Trophoblast cell (in vitro differentiated cells and primary cell): ENCODE results near the gene LDLRAD4.

Source experiments
- DNase-seq, 2 donors: peaks; one replicate each; pipeline ENCODE4 v3.0.0-alpha.2; 2016
- H2AFZ ChIP-seq: 2 replicates; pipeline ENCODE4 v1.6.1; 2013; ENCODE audit warnings: low read length, moderate library complexity, mild to moderate bottlenecking; ENCODE audit not compliant: insufficient read depth, poor library complexity
- H2AK5ac ChIP-seq: 2 replicates; pipeline ENCODE4 v1.6.1; 2013; ENCODE audit warnings: mild to moderate bottlenecking, low read length
- H2BK120ac ChIP-seq: 2 replicates; pipeline ENCODE4 v1.6.1; 2013; ENCODE audit warnings: low read length, mild to moderate bottlenecking, moderate library complexity; ENCODE audit not compliant: insufficient read depth, poor library complexity
- H2BK12ac ChIP-seq: 2 replicates; pipeline ENCODE4 v1.6.1; 2013; ENCODE audit warnings: mild to moderate bottlenecking, low read length, moderate library complexity
- H2BK5ac ChIP-seq: 2 replicates; pipeline ENCODE4 v1.6.1; 2013; ENCODE audit warnings: low read length, low read depth, moderate library complexity, mild to moderate bottlenecking; ENCODE audit not compliant: poor library complexity
- H3K14ac ChIP-seq: 2 replicates; pipeline ENCODE4 v1.6.1; 2013; ENCODE audit warnings: mild to moderate bottlenecking, low read length
- H3K18ac ChIP-seq: 2 replicates; pipeline ENCODE4 v1.6.1; 2013; ENCODE audit warnings: mild to moderate bottlenecking, low read length
- H3K23ac ChIP-seq: 2 replicates; pipeline ENCODE4 v1.6.1; 2013; ENCODE audit warnings: low read length
- H3K27ac ChIP-seq: 2 replicates; pipeline ENCODE4 v1.5.1; 2013; ENCODE audit warnings: low read depth, mild to moderate bottlenecking, inconsistent platforms, low read length, moderate library complexity
- H3K27me3 ChIP-seq: 2 replicates; pipeline ENCODE4 v1.6.1; 2013; ENCODE audit warnings: inconsistent platforms, mild to moderate bottlenecking, low read length, moderate library complexity; ENCODE audit not compliant: insufficient read depth
- H3K36me3 ChIP-seq, 2 experiments: 1 replicate in 1 of 2; 2 replicates in 1 of 2; pipeline ENCODE4 v1.6.1; 2013; ENCODE audit warnings: low read length in 2 of 2, mild to moderate bottlenecking in 2 of 2, moderate library complexity in 1 of 2; ENCODE audit not compliant: insufficient read depth in 2 of 2, control insufficient read depth in 1 of 2
- H3K4ac ChIP-seq: 2 replicates; pipeline ENCODE4 v1.6.1; 2013; ENCODE audit warnings: low read depth, mild to moderate bottlenecking, low read length, moderate library complexity
- H3K4me1 ChIP-seq, 2 experiments: 1 replicate in 1 of 2; 2 replicates in 1 of 2; pipeline ENCODE4 v1.6.1; 2013; ENCODE audit warnings: low read length in 2 of 2, mild to moderate bottlenecking in 2 of 2, moderate library complexity in 1 of 2; ENCODE audit not compliant: insufficient read depth in 2 of 2, control insufficient read depth in 1 of 2
- H3K4me2 ChIP-seq: 2 replicates; pipeline ENCODE4 v1.6.1; 2013; ENCODE audit warnings: inconsistent platforms, mild to moderate bottlenecking, low read length, moderate library complexity
- H3K4me3 ChIP-seq: 2 replicates; pipeline ENCODE4 v1.5.1; 2013; ENCODE audit warnings: mild to moderate bottlenecking, low read depth, low read length, inconsistent platforms
- H3K79me1 ChIP-seq: one replicate; pipeline ENCODE4 v1.6.1; 2013; ENCODE audit warnings: low read length
- H3K79me2 ChIP-seq: 2 replicates; pipeline ENCODE4 v1.6.1; 2013; ENCODE audit warnings: low read length, mild to moderate bottlenecking; ENCODE audit not compliant: control insufficient read depth, insufficient read depth, poor library complexity
- H3K9ac ChIP-seq: 2 replicates; pipeline ENCODE4 v1.6.1; 2013; ENCODE audit warnings: mild to moderate bottlenecking, low read length
- H3K9me3 ChIP-seq: 2 replicates; pipeline ENCODE4 v1.6.1; 2013; ENCODE audit warnings: low read depth, mild to moderate bottlenecking, control low read depth, inconsistent platforms, low read length; ENCODE audit not compliant: insufficient read depth
- H4K12ac ChIP-seq: 2 replicates; pipeline ENCODE4 v1.6.1; 2013; ENCODE audit warnings: low read depth, mild to moderate bottlenecking, low read length, moderate library complexity
- H4K8ac ChIP-seq: 2 replicates; pipeline ENCODE4 v1.6.1; 2013; ENCODE audit warnings: low read depth, mild to moderate bottlenecking, low read length, moderate library complexity
- H4K91ac ChIP-seq: one replicate; pipeline ENCODE4 v1.6.1; 2013; ENCODE audit warnings: low read depth, mild to moderate bottlenecking, low read length, moderate library complexity
- WGBS: extraction: QIAGEN DNeasy Blood & Tissue Kit; methylation state at CpG from one replicate; pipeline ENCODE4 v1.1.7; 2013; ENCODE audit warnings: missing lambda C conversion rate; ENCODE audit not compliant: insufficient read length, insufficient coverage; ENCODE audit errors: extremely low coverage; 5-methylcytosine and 5-hydroxymethylcytosine counted together

Gene LDLRAD4

DNA sequence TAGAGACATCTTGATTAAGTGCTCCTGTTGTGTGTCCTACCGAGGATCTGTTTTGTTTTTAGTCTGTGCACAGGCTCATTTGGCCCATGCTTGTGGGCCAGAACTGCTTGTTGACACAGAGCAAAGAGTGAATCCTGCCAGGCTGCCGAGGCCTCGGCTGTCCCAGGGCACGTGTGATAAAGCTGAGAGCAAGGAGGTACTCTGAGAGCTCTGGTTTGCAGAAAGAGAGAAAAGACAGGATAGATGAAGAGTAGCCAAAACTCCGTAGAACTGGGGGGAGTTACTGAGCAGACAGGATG is 332.7 kb downstream of the LDLRAD4 start:
- Histone ChIP-seq H4K12ac (no peak overlapping the region), H2BK5ac (no peak overlapping the region), H3K9ac (no peak overlapping the region), H2AFZ (no peak overlapping the region), H2AK5ac (no peak overlapping the region), H3K4ac (no peak overlapping the region), H2BK120ac (no peak overlapping the region), H4K8ac (no peak overlapping the region), H3K23ac (no peak overlapping the region), H3K14ac (no peak overlapping the region), H3K18ac (no peak overlapping the region), H3K79me2 (no peaks in the 10 kb centered on the region), H3K36me3 (no peaks in the 10 kb centered on the region), H3K4me3 (no peak overlapping the region), H3K4me1 (no peaks in the 10 kb centered on the region), H3K4me2 (no peak overlapping the region), H3K27ac (no peak overlapping the region), H3K9me3 (peaks cover 7% of the 10 kb centered on the region), H2BK12ac (no peak overlapping the region), H4K91ac (no peak overlapping the region), H3K27me3 (no peaks in the 10 kb centered on the region), H3K79me1 (no peaks in the 10 kb centered on the region)
- no CpG with 5 or more reads among the region's 5 CpGs for whole genome bisulfite sequencing
- no peak for DNase-seq

DNA sequence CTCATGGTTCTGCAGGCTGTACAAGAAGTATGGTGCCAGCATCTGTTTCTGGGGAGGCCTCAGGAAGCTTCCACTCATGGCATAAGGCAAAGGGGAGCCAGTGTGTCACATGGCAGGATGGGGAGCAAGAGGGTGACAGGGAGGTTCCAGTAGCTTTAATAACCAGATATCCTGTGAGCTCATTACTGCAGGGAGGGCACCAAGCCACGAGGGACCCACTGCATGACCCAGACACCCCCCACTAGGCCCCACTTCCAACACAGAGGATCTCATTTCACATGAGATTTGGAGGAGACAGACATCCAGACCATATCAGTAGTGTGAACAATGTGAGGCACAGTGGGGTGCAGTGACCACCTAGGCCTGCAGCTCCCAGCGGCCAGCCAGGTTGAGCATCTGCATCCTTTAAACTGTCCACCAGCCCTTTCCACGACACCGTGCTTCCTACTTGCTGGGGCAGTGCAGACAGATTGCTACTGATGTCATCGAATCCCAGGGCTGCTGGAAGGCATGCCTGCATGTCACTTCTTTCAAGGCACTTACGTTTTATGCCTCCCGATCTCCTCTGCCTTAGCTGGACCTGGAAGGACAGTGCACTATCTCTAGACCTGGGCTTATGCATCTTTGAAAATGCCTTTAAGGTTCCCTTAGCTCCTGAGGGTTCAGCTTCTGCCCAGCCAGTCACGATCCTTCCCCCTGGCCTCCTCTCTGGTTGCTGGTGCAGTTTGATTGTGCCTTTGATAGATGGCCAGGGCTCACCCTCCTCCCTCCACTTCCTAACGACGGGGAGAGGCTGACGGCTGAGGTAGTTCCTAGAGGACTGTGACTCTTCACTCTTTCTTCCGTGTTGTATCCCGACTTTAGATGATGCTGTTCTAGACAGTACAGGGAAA is 333.5 kb downstream of the LDLRAD4 start:
- Histone ChIP-seq H3K4me3 (no peak overlapping the region), H3K79me1 (no peaks in the 10 kb centered on the region), H3K9ac (no peak overlapping the region), H3K9me3 (peaks cover 7% of the 10 kb centered on the region), H3K23ac (no peak overlapping the region), H3K14ac (no peak overlapping the region), H2BK120ac (no peak overlapping the region), H4K91ac (no peak overlapping the region), H2AFZ (no peak overlapping the region), H3K79me2 (no peaks in the 10 kb centered on the region), H2BK5ac (no peak overlapping the region), H3K36me3 (no peaks in the 10 kb centered on the region), H3K4me2 (no peak overlapping the region), H3K27ac (no peak overlapping the region), H3K4ac (no peak overlapping the region), H2BK12ac (no peak overlapping the region), H4K8ac (no peak overlapping the region), H3K27me3 (no peaks in the 10 kb centered on the region), H4K12ac (no peak overlapping the region), H2AK5ac (no peak overlapping the region), H3K4me1 (no peaks in the 10 kb centered on the region), H3K18ac (no peak overlapping the region)
- DNase-seq: no peak
- no CpG with 5 or more reads among the region's 13 CpGs for WGBS

DNA sequence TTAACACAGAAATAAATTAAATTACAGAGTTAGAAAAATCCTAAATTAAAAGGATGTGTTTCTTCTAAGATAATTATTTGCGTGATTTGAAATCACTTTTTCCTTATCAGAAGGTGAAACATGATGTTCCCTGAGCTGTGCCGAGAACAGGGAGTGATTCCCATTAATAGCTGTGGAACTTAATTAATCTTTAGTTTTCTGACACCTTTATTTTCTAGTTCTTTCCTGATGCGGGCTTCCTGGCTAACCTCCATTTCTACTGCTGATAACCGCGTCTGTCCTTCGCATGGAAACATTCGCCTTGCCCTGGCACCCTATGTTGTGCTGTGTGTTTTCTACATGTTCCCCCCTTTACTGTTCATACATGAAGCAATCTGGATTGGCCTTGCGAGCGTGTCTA is 334.9 kb downstream of the LDLRAD4 start:
- H3K27me3 ChIP-seq: no peaks in the 10 kb centered on the region
- H3K14ac ChIP-seq: no peak overlapping the region
- H3K9ac ChIP-seq: no peak overlapping the region
- H3K4ac ChIP-seq: no peak overlapping the region
- H2AK5ac ChIP-seq: no peak overlapping the region
- no peaks in the 10 kb centered on the region for H3K79me2 ChIP-seq
- no peak overlapping the region for H2BK12ac ChIP-seq
- H3K18ac ChIP-seq: no peak overlapping the region
- no peak overlapping the region for H4K8ac ChIP-seq
- H3K4me1 ChIP-seq: no peaks in the 10 kb centered on the region
- no peak overlapping the region for H4K12ac ChIP-seq
- H4K91ac ChIP-seq: no peak overlapping the region
- H3K9me3 ChIP-seq: peaks cover under 1% of the 10 kb centered on the region
- H3K79me1 ChIP-seq: no peaks in the 10 kb centered on the region
- H3K4me2 ChIP-seq: no peak overlapping the region
- no peak overlapping the region for H2AFZ ChIP-seq
- DNase-seq: no peak
- no CpG with 5 or more reads among the region's 9 CpGs for WGBS
- no peaks in the 10 kb centered on the region for H3K36me3 ChIP-seq
- H2BK120ac ChIP-seq: no peak overlapping the region
- H2BK5ac ChIP-seq: no peak overlapping the region
- H3K27ac ChIP-seq: no peak overlapping the region
- H3K23ac ChIP-seq: no peak overlapping the region
- no peak overlapping the region for H3K4me3 ChIP-seq

DNA sequence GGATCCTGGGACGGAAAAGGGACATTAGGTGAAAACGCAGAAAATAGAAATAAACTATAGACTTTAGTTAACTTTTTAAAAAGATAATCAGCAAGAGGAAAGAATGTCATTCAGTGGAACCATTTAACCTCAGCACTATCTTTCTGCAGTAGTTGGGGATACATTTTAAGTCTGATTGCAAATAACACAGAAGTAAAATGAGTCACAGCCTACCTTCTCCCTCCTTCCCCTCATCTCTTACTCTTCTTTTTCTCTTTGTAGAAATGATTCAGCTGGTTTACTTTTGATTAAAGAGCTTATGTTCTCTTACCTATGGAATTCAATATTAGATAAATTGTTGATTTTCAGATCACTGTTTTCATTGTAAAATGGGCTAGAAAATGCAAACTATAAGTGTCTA is 336.6 kb downstream of the LDLRAD4 start:
- no peak for DNase-seq
- Histone ChIP-seq H3K36me3 (no peaks in the 10 kb centered on the region), H3K9me3 (no peaks in the 10 kb centered on the region), H4K8ac (no peak overlapping the region), H3K9ac (no peak overlapping the region), H2AFZ (no peak overlapping the region), H3K23ac (no peak overlapping the region), H3K4me2 (no peak overlapping the region), H3K4ac (no peak overlapping the region), H2AK5ac (no peak overlapping the region), H3K79me1 (no peaks in the 10 kb centered on the region), H3K79me2 (no peaks in the 10 kb centered on the region), H2BK5ac (no peak overlapping the region), H3K27ac (no peak overlapping the region), H3K18ac (no peak overlapping the region), H2BK120ac (no peak overlapping the region), H4K91ac (no peak overlapping the region), H3K14ac (no peak overlapping the region), H4K12ac (no peak overlapping the region), H3K4me3 (no peak overlapping the region), H3K4me1 (no peaks in the 10 kb centered on the region), H3K27me3 (no peaks in the 10 kb centered on the region), H2BK12ac (no peak overlapping the region)
- WGBS: no CpG with 5 or more reads among the region's 2 CpGs
